Hypothalamus (tissue), 51 donors: ENCODE data around the gene C14orf180.

Experiments used
- DNase-seq, 51 donors: peaks; one replicate each; lab custom pipeline; 2025; lab: John Stamatoyannopoulos, UW

The C14orf180 gene

DNA sequence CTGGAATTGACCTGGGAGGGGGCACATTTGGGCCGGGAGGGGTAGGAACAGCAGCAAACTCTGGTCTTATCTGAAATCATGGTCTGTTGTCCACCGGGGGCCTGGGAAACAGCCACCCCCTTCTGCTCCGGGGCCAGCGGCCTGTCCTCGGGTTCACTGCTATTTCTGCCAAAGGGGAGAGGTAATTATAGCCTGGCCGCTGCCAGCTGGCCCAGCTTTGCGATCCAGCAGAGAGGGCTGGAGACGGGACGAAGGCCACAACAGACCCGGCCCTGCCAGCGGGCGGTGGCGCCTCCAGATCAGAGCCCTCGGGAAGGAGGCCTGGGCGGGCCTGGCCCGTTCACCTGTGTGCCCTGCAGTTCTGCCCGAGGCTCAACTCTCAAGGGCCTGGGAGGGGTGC, at the start of gene C14orf180:
C14orf180 (plus strand) TSS at position 258 of the 400 bp plus-strand sequence. CDS start 6,667 bp downstream, outside the sequence.
- DNase-seq: peak in 4 of 51 donors; percentile 13 to 19 (median 18)

DNA sequence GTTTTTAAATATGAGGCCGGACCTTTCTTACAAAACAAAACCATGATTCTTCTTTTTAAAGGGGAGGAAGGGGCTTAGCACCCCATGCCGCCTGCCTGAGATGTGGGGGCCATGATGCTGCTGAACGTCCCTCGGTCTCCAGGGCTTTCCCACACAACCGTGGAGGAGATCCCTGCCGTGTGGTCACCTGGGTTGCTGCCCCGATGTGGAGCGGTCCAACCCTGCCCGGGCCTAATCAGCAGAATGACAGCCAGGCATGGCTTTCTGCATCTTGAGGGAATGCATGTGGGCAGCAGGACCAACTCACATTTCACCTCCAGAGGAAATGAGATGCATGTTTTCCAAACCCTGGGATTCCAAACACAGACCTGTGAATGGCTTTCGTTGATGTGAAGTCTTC, 48.9 kb upstream of the C14orf180 start:
- DNase-seq: no peak

DNA sequence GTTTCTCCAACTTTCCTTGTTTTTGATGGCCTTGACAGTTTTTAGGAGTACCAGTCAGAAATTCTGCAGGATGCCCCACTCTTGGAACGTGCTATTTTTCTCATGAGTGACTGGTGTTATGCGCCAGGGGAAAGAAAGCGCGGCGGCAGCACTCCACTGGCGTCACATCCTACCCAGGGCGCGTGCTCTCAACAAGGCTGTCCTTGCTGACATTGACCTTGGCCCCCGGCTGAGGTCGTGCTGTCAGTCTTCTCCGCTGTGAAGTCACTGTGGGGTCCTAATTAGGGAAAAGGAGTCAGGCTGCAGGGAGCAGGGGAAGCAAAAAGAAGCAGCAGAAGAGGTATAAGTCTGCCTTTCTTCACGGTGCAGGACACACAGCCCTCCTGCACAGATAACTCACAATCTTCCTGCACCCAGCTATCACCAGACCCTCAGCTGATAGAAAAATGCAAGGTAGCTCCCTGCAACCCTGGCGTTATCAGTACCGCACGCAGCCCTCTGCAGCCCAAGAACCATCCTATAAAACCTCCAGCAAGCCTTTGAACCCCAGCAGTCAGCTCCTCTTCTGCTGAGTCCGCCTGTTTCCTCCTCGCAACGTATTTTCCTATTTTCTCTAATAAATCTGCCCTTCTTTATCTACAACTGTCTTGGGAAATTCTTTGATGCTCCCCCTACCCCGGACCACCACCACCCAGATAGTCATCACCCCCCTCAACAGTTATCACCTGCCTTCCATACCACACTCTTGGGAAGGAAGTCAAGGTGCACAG, 48.0 kb upstream of the C14orf180 start:
- DNase-seq: no peak

DNA sequence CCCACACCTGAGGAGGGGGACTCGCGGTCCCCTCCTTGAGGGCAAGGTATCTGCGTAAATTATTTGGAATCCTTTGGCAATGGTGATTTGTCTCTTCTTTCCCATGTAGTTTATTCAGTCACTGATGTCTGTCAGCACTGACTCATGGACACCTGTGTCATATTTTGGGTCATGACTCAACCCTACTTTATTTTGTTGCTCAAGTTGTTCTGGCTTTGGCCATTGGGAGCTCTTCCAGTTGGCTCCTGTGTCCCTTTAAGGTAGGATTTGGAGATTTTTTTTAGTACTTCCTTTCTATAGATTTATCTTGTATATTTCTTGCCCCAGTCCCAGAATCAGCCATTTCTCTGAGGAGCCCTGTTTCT, 47.4 kb upstream of the C14orf180 start:
- DNase-seq: no peak

DNA sequence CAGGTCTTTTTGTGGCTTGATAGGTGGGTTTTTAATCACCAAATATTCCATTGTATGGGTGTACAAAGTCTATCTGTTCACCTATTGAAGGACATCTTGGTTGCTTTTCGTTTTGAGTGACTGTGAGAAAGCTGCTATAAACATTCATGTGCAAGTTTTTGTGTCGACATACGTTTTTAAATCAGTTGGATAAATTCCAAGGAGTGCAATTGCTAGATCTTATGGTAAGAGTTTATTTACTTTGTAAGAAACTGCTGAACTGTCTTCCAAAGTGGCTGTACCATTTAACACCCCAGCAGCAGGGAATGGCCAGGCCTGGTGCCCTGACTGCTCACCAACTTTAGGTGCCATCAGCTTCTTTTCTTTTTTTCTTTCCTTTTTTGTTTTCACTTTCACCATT, 45.5 kb upstream of the C14orf180 start:
- no peak for DNase-seq

DNA sequence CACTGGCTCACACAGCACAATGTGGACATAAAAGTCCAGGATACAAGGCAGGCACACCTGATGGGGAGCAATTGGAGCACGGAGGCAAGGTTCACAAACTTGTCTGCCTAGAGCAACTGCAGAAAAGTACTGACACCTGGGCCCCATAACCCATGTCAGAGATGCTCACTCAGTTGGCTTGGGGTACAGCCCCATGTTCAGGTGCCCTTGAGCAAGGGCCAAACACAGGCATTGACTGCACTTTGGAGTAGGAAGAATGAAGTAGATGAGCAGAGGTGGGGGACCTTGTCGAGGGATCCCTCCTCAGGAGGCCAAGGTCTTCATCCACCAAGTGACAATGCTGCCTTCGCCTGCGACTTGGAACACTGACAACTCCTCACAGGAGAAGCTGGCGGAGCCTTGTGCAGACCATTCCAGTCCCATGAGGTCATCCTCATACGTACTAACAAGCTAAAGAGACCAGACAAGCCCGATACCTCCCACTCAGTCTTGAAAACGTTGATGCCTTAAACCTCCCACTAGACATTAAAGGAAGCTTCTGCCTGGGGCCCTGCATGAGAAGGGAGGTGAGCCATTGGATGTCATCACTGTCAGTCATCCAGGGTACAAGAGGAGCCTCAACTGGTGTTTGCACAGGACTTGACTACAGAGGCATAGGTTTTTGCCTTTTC, 42.5 kb upstream of the C14orf180 start:
- no peak for DNase-seq

DNA sequence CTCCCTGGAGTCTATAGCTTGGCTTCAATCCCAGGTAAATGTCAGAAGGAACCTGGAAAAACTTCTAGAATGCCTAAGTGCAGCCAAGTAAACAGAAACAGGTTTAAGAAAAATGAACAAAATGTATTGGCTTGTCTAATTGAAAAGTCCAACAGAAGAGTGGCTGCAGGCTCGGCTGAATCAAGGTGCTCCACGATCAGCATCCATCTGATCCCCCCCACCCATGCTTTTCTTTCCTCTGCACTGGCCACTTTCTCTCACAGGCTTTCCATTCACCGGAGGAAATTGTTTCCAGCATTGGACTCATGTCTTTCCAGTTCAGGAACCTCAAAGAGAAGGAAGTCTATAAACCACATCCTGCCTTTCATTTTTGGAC, 42.0 kb upstream of the C14orf180 start:
- no peak for DNase-seq

DNA sequence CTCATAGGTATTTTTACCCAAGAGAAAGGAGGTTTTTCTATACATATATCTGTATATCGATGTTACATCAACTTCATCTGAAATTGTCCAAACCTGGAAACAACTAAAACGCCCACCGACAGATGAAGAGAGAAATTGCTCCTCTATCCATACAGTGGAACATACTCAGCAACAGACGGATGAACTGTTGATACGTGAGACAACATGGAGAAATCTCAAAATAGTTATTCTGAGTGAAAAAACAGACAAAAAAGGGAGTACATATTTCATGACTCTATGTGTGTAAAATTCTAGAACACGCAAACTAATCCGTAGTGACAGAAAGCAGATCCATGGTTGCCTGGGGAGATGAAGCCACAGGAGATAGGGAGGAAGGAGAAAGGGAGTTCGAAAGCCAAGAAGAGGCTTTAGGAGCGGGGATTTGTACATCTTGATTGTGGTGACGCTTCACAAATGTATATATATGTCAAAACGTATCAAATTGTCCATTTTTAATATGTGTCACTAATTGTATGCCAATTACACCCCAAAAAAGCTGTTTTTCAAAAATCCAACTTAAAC, 37.6 kb upstream of the C14orf180 start:
- DNase-seq: no peak

DNA sequence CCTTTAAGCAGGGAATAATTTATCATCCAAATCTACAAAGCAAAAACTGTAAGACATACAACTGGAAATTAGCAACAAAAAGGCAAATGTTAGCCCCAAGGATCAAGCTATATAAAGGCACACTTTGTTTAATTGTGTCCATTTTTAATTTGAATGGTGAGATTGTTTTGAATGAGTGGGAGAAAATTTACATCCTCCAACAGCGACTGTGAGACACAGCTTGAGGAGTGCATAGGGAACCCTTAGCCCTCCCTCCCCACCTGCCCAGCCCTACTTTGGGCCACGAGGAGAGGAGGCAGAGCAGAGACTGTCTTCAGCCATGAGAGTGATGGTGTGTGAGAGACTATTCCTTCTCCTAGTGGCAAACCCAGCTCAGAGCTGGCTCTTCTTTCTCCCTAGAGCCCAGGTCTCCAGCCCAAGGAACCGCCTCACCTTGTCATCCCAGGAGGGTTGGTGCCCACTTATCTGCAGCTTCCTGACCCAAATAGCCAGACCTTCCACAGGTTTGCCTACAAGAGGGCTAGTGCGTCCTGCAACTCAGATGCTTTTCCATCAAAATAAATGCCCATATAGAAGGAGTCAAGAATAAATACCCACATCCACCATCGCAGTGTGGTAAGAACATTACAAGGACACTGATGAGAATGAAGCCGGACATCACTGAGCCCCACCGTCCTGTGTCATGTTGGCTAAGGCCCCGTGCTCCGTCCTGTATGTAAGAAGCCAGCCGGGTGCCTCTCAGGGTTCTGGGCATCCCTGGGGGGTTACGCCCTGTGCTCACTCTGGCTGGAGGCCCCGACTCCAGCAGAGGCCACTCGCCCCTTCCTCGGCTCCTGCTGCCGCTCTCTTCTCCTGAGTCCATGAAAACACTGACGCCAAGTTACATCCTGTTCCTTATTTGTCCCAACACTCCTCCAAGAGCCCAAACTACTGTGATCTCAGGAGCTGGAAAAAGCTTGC, 36.4 kb upstream of the C14orf180 start:
- no peak for DNase-seq

DNA sequence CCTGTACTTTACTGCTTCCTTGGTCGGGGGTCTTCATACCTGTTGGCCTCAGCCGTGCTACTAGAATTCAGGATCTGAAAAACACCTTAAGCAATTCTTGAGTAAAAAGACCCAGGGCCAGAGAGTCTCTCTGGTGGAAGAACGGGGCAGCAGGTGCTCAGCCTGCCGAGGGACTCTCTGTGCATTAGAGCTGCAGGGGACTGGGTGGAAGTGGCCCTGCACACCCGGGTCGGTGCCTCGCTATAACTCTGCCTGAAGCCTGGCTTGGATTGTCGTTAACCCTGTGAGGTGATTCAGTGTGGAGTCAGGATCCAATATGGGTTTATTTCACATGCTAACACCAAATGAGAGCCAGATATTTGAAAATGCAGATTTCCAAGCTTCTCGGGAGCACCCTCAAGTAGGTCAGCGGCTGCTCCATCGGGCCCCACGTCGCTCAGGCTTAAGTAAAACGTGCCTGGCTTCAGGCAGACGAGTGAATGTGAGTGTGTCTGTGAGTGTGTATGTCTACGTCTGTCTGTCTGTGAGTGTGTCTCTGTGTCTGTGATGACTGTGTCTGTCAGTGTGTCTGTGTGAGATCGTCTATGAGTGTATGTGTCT, 35.1 kb upstream of the C14orf180 start:
- no peak for DNase-seq

DNA sequence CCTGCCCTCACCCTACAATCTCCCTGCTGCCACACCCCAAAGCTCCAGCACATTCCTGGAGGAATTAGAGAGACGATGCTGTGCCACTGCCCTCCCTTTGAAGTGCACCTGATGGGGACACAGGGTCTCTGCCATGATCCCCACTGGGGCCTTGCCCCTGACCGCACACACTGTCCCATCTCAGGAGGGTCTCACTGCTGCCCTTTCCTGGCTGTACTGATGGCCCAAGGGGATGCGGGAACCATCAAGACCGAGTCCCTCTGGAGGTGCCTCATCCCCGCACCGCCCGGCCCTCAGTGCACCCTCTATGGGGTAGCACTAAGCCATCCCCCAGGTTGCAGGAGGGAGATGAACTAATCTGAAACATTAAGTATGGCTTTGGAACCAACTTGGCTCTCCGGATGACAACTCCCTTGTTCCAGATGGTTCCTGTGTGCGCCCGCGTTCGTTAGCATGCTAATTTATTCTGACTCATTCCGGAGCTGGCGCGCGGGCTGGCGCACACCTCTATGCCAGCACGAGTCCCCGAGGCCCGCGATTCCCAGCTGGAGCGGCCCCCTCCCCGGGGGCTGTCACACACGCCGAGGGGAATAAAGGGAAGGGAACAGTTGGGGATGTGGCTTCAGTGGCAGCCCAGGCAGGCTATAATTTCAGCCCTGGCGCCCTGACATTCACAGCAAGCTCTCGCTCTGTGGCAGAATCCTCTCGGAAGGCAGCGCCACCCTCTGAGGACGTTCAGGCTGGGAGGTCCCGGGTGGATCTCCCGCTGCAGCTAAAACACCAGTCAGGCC, 34.2 kb upstream of the C14orf180 start:
- peak in 34 of 51 donors; percentile 6 to 80 (median 34) for DNase-seq

DNA sequence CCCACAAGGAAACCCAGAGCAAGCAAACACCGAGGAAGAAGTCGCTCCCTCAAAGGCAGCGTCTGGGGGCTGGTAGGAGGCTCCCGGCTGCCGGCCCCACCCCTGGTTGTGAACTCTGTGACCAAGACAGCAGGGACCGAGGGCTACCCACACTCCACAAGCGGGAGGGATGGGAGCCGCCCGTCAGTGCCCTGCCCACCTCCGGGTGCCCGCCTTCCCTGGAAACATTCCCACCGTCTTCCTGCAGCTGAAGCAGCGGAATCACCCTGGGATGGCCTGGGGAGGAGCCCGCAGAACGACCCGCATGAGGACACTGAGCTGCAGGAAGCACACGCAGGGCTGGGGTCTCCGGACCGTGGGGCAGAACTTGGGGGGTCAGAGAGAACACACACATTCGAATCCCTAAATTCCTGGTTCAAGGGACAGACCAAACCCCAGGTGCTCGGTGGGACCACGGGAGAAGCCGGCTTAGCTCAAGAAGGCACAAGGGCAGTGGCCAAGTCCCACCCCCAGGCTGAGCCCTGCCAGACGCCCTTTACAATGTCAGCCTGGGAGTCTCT, 33.5 kb upstream of the C14orf180 start:
- no peak for DNase-seq

DNA sequence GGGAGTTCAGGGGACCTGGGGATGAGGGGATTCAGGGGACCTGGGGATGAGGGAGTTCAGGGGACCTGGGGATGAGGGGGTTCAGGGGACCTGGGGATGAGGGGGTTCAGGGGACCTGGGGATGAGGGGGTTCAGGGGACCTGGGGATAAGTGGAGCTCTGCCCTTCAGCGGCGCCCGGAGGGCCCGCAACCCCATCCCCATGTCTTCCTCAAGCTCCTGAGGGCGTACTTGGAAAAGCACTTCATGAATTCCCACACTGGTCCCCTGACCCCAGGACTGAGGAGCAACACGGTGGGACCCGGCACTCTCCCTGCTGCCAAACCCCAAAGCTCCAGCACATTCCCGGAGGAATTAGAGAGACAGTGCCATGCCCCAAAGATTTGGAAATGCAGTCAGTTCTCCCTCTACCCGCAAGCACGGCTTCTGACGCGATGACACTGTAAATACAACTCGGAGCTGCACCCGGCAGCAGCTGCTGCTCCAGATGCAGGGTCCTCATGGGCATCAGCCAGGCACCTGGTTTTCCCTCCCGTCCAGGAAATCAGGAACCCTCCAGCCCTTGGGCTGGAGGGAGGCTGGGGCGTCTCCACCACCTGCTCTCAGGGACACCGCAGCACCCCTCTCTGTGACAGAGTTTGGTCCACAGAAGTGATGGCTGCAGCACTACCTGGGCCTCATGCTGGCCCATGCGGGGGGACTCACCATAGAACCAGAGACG, 32.8 kb upstream of the C14orf180 start:
- DNase-seq: no peak

DNA sequence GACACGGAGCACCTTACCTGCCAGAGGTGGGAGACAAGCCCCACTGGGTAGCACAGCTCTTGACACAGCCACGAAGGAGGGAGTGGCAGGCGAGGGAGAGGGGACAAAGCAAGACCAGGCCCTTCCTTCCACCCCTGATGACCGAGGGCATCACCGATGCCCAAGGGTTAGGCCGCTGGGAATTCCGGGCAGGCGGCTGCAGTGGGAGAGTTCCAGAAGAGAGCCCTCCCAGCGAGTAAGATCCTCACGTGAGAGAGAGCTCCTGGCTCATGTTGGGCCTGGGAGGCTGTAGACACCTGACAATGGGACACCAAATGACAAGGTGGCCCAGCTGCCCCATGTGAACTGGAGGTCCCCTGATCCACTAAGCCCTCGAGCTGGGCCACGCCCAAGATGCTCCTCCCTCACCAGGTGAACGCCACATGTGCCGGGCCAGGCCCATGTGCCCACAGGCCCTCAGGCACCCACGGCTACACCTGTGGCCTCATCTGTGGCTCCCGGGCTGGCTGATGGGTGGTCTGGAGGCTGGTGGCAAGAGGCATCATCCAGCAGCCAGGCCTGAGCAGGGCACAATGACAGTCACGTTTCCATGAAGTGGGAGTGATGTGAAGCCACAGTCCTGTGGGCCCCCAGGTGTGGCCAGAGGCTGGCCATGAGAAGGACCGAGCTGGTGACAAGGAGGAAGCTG, 32.1 kb upstream of the C14orf180 start:
- no peak for DNase-seq

DNA sequence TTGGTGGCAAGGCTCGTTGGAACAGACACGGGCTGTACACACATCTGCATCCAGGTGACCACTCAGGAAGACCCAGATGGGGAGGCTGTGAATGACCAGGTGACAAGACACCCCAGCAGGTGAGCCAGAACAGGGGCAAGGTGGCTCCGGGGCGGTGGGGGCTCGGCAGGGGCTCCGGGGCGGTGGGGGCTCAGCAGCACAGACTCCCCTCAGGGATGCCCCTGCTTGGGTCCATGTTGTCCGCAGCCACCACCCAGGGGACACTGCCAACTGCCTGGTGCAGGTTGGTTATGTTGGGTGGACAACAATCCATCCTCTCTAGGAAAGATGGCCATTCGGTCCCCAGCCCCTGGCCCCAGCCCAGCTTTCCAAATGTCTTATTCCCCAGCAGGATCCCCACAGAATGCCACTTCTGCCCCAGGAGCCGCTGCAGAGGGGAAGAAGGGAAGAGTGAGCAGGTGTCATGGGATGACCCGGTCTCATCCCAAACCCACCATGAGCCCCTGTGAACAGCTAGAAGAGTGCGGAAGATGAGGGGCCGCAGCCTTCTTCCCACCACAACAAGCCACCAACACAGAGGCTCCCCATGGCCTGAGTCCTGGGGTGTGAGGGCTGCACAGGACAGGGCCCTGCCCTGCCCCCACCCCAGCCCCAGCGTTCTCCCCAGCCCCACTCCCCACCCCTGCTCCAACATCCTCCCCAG, 31.4 kb upstream of the C14orf180 start:
- no peak for DNase-seq

DNA sequence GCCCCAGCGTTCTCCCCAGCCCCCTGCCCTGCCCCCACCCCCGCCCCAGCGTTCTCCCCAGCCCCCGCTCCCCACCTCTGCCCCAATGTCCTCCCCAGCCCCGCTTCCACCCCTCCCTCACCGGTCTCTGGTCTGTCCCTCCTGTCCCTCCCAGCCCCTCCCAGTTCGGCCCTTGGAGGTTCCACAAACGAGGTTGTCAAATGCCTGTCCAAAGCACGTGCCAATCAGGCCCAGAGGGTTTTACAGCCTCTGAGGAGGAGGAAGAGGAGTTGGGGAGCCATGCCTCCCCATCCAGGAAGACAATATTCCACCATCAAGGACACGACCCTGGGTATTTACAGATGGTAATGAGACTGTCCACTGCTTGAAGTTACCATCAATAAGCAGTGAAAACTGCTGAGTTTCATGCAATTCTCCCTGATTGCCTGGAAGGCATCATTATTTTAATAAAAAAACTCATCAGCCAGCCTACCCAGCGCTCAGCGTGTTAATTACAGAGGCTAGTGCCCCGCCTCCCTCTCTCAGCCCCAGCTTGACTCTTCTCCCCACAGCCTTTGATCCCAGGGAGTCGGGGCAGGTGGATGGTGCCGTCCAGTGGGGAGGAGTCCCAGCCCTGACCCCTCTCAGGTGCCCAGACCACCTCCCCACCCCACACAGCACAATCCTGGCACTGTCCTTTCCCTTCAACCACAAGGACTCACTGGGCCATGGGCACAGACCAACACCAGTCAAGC, 30.6 kb upstream of the C14orf180 start:
- DNase-seq: no peak
